A549 (cell line): ENCODE data around the gene UVSSA.
A peak's percentile ranks its signal among the peaks of the same experiment; 100 is the strongest.

Experiments used
- CBX2 ChIP-seq: fragments of 200-600 bp; sonication (generic); IDR thresholded peaks from 2 replicates; pipeline ENCODE4 v1.6.1; 2016; ENCODE audit warnings: low read depth, mild to moderate bottlenecking, borderline replicate concordance
- CEBPB ChIP-seq, 2 experiments: fragments of >200 bp in 1 of 2; sonication (Bioruptor Twin) in 1 of 2; formaldehyde crosslinking in 1 of 2; IDR thresholded peaks; 2 replicates each; pipeline ENCODE4 v1.6.1; 2012 to 2016
- CHD2 ChIP-seq: fragments of 150-350 bp; IDR thresholded peaks from 2 replicates; pipeline ENCODE4 v1.6.1; 2014; ENCODE audit warnings: low read length; ENCODE audit not compliant: partially characterized antibody
- EP300 ChIP-seq, 2 experiments: fragments of >200 bp; sonication (Bioruptor Twin); formaldehyde crosslinking; IDR thresholded peaks; 2 replicates in 1 of 2; 3 replicates in 1 of 2; pipeline ENCODE4 v1.6.1; 2016 to 2017
- MAZ ChIP-seq: fragments of 150-350 bp; IDR thresholded peaks from 2 replicates; pipeline ENCODE4 v1.6.1; 2014; ENCODE audit warnings: antibody characterized with exemption, low read depth, low read length, borderline replicate concordance
- MYC ChIP-seq: IDR thresholded peaks from 2 replicates; pipeline ENCODE4 v1.6.1; 2012; ENCODE audit warnings: mild to moderate bottlenecking, inconsistent platforms, low read length, improper control_type of control experiment, borderline replicate concordance
- NR3C1 ChIP-seq: fragments of >200 bp; sonication (Bioruptor Twin); formaldehyde crosslinking; IDR thresholded peaks from 3 replicates; pipeline ENCODE4 v1.6.1; 2017
- POLR2A ChIP-seq: IDR thresholded peaks from 2 replicates; pipeline ENCODE4 v1.6.1; 2012; ENCODE audit warnings: mild to moderate bottlenecking, low read length
- RARB ChIP-seq: fragments of 250-450 bp; sonication (Bioruptor Pico); IDR thresholded peaks from 2 replicates; pipeline ENCODE4 v1.8.0; 2021; ENCODE audit warnings: mild to moderate bottlenecking, moderate library complexity
- SREBF2 ChIP-seq: fragments of 450-650 bp; IDR thresholded peaks from 2 replicates; pipeline ENCODE4 v1.6.1; 2014; ENCODE audit warnings: mild to moderate bottlenecking, moderate library complexity
- TF ChIP-seq, protein P1 (sequence below): fragments of >200 bp; sonication (Bioruptor Twin); formaldehyde crosslinking; IDR thresholded peaks from 3 replicates; pipeline ENCODE4 v1.5.1; 2016
- TF ChIP-seq, protein P2 (sequence below): fragments of 450-650 bp; IDR thresholded peaks from 2 replicates; pipeline ENCODE4 v1.6.1; 2014; ENCODE audit warnings: antibody characterized with exemption
- TF ChIP-seq, protein P3 (sequence below): IDR thresholded peaks from 2 replicates; pipeline ENCODE4 v1.6.1; 2012

DNA sequence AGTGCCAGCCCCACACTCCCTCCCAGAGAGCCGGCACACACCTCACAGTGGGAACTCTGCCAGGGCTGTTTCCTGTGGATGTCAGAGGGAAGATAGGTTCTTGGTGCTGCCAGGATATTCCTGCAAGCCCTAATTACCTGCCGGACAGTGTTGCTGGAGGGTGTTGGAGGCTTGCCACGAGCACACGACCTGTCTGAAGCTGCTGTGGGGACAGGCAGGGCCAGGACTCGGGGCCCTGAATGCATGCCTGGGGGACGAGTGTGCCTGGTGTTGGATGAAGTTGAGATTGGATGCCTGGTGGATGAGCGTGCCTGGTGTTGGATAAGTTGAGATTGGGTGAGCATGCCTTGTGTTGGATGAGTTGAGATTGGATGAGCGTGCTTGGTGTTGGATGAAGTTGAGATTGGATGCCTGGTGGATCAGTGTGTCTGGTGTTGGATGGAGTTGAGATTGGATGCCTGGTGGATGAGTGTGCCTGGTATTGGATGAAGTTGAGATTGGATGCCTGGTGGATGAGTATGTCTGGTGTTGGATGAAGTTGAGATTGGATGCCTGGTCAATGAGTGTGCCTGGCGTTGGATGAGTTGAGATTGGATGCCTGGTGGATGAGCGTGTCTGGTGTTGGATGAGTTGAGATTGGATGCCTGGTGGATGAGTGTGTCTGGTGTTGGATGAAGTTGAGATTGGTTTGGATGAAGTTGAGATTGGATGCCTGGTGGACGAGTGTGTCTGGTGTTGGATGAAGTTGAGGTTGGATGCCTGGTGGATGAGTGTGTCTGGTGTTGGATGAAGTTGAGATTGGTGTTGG lies 23.2 kb upstream of the UVSSA start:
- TF ChIP-seq, protein P1, sequence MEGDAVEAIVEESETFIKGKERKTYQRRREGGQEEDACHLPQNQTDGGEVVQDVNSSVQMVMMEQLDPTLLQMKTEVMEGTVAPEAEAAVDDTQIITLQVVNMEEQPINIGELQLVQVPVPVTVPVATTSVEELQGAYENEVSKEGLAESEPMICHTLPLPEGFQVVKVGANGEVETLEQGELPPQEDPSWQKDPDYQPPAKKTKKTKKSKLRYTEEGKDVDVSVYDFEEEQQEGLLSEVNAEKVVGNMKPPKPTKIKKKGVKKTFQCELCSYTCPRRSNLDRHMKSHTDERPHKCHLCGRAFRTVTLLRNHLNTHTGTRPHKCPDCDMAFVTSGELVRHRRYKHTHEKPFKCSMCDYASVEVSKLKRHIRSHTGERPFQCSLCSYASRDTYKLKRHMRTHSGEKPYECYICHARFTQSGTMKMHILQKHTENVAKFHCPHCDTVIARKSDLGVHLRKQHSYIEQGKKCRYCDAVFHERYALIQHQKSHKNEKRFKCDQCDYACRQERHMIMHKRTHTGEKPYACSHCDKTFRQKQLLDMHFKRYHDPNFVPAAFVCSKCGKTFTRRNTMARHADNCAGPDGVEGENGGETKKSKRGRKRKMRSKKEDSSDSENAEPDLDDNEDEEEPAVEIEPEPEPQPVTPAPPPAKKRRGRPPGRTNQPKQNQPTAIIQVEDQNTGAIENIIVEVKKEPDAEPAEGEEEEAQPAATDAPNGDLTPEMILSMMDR = no peak
- TF ChIP-seq SREBF2 (no peak), CEBPB (IDR thresholded peaks at IDR 0.05) (no peak), MAZ (no peak), NR3C1 (no peak), RARB (CRISPR knock-in tag) (no peak), MYC (no peak), CHD2 (no peak), POLR2A (no peak), EP300 (IDR thresholded peaks at IDR 0.05) (no peak), CBX2 (no peak)
- TF ChIP-seq, protein P2, sequence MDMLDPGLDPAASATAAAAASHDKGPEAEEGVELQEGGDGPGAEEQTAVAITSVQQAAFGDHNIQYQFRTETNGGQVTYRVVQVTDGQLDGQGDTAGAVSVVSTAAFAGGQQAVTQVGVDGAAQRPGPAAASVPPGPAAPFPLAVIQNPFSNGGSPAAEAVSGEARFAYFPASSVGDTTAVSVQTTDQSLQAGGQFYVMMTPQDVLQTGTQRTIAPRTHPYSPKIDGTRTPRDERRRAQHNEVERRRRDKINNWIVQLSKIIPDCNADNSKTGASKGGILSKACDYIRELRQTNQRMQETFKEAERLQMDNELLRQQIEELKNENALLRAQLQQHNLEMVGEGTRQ = no peak
- TF ChIP-seq, protein P3, sequence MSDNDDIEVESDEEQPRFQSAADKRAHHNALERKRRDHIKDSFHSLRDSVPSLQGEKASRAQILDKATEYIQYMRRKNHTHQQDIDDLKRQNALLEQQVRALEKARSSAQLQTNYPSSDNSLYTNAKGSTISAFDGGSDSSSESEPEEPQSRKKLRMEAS = peak; percentile 47; the same call in 1 of the 2 replicates
